HepG2 (cell line): Measurements from ENCODE around the gene MTA2. TPM values are rescaled to one million over a fixed set of nuclear protein-coding genes. Genes with fewer than 3 reads are reported as not detected.
A peak's percentile ranks its signal among the peaks of the same experiment; 100 is the strongest.

ENCODE experiments used
- ARNTL ChIP-seq: sonication (generic); formaldehyde crosslinking; IDR thresholded peaks from 2 replicates; pipeline ENCODE4 v1.4.0; 2020; ENCODE audit warnings: mild to moderate bottlenecking, missing genetic modification reagents
- ATF7 ChIP-seq, 2 experiments: fragments of 450-650 bp in 1 of 2; sonication (generic) in 1 of 2; formaldehyde crosslinking in 1 of 2; IDR thresholded peaks; 2 replicates each; pipeline versions ENCODE4 v1.4.0 to v1.6.1; 2016 to 2020; ENCODE audit warnings: antibody characterized with exemption in 1 of 2, mild to moderate bottlenecking in 1 of 2, missing genetic modification reagents in 1 of 2
- DPF2 ChIP-seq: sonication (generic); formaldehyde crosslinking; IDR thresholded peaks from 2 replicates; pipeline ENCODE4 v1.4.0; 2020; ENCODE audit warnings: mild to moderate bottlenecking, low read depth, missing genetic modification reagents, borderline replicate concordance
- ELF4 ChIP-seq: sonication (generic); formaldehyde crosslinking; IDR thresholded peaks from 2 replicates; pipeline ENCODE4 v1.5.0; 2020; ENCODE audit warnings: missing genetic modification reagents, mild to moderate bottlenecking, moderate library complexity, borderline replicate concordance
- EZH2 ChIP-seq: conservative IDR thresholded peaks from 2 replicates; pipeline ENCODE4 v1.6.1; 2012; ENCODE audit warnings: mild to moderate bottlenecking, low read depth, low read length, moderate library complexity
- FOXM1 ChIP-seq: sonication (generic); formaldehyde crosslinking; IDR thresholded peaks from 2 replicates; pipeline ENCODE4 v1.5.0; 2020; ENCODE audit warnings: missing genetic modification reagents
- HES4 ChIP-seq: sonication (generic); formaldehyde crosslinking; IDR thresholded peaks from 2 replicates; pipeline ENCODE4 v1.9.0; 2021; ENCODE audit warnings: mild to moderate bottlenecking, missing genetic modification reagents, borderline replicate concordance
- HIVEP1 ChIP-seq: sonication (generic); formaldehyde crosslinking; IDR thresholded peaks from 2 replicates; pipeline ENCODE4 v1.4.0; 2020; ENCODE audit warnings: mild to moderate bottlenecking, missing genetic modification reagents
- HNRNPL ChIP-seq: fragments of 200-400 bp; formaldehyde crosslinking; IDR thresholded peaks from 2 replicates; pipeline ENCODE4 v1.6.1; 2017; ENCODE audit warnings: mild to moderate bottlenecking, low read depth, low read length
- KLF11 ChIP-seq: IDR thresholded peaks from 2 replicates; pipeline ENCODE4 v1.6.1; 2016; ENCODE audit warnings: missing compliant biosample characterization
- KLF6 ChIP-seq: IDR thresholded peaks from 2 replicates; pipeline ENCODE4 v1.8.0; 2016; ENCODE audit warnings: missing biosample characterization, missing genetic modification reagents
- KLF9 ChIP-seq: IDR thresholded peaks from 2 replicates; pipeline ENCODE4 v1.6.1; 2016; ENCODE audit warnings: low read depth
- LCORL ChIP-seq, 2 experiments: fragments of 450-650 bp in 1 of 2; sonication (generic) in 1 of 2; formaldehyde crosslinking in 1 of 2; IDR thresholded peaks; 2 replicates each; pipeline versions ENCODE4 v1.5.0 to v1.6.1; 2017 to 2020; ENCODE audit warnings: antibody characterized with exemption in 1 of 2, missing genetic modification reagents in 1 of 2
- PAF1 ChIP-seq: IDR thresholded peaks from 2 replicates; pipeline ENCODE4 v1.6.1; 2016; ENCODE audit warnings: missing genetic modification reagents, missing compliant biosample characterization
- POGK ChIP-seq: sonication (generic); formaldehyde crosslinking; conservative IDR thresholded peaks from 2 replicates; pipeline ENCODE4 v1.8.0; 2022; ENCODE audit warnings: mild to moderate bottlenecking, moderate library complexity, missing genetic modification reagents
- RXRA ChIP-seq: sonication (generic); formaldehyde crosslinking; IDR thresholded peaks from 2 replicates; pipeline ENCODE4 v1.5.1; 2020; ENCODE audit warnings: missing genetic modification reagents
- SALL1 ChIP-seq: sonication (generic); formaldehyde crosslinking; IDR thresholded peaks from 2 replicates; pipeline ENCODE4 v1.8.0; 2022; ENCODE audit warnings: mild to moderate bottlenecking, missing genetic modification reagents
- SKI ChIP-seq: fragments of 450-650 bp; IDR thresholded peaks from one replicate; pipeline ENCODE4 v1.6.1; 2018; ENCODE audit warnings: mild to moderate bottlenecking; ENCODE audit not compliant: partially characterized antibody
- ZBTB37 ChIP-seq: sonication (generic); formaldehyde crosslinking; IDR thresholded peaks from 2 replicates; pipeline ENCODE4 v1.4.0; 2020; ENCODE audit warnings: mild to moderate bottlenecking, missing genetic modification reagents
- ZC3H13 ChIP-seq: sonication (generic); formaldehyde crosslinking; IDR thresholded peaks from 2 replicates; pipeline ENCODE4 v1.8.1; 2023; ENCODE audit warnings: mild to moderate bottlenecking, missing genetic modification reagents, moderate library complexity
- ZC3H4 ChIP-seq: sonication (generic); formaldehyde crosslinking; IDR thresholded peaks from 2 replicates; pipeline ENCODE4 v1.4.0; 2020; ENCODE audit warnings: missing genetic modification reagents, borderline replicate concordance
- ZMAT5 ChIP-seq: sonication (generic); formaldehyde crosslinking; IDR thresholded peaks from 2 replicates; pipeline ENCODE4 v1.5.0; 2020; ENCODE audit warnings: mild to moderate bottlenecking, low read depth, missing genetic modification reagents, borderline replicate concordance
- ZMYM4 ChIP-seq: sonication (generic); formaldehyde crosslinking; IDR thresholded peaks from 2 replicates; pipeline ENCODE4 v1.8.1; 2023; ENCODE audit warnings: mild to moderate bottlenecking, missing genetic modification reagents
- ZNF124 ChIP-seq: sonication (generic); formaldehyde crosslinking; IDR thresholded peaks from 2 replicates; pipeline ENCODE4 v1.4.0; 2020; ENCODE audit warnings: missing genetic modification reagents
- ZNF326 ChIP-seq: sonication (generic); formaldehyde crosslinking; IDR thresholded peaks from 2 replicates; pipeline ENCODE4 v1.4.0; 2020; ENCODE audit warnings: missing genetic modification reagents, borderline replicate concordance
- ZNF383 ChIP-seq: sonication (generic); formaldehyde crosslinking; IDR thresholded peaks from 2 replicates; pipeline ENCODE4 v1.4.0; 2020; ENCODE audit warnings: missing genetic modification reagents, mild to moderate bottlenecking, borderline replicate concordance
- ZNF557 ChIP-seq: sonication (generic); formaldehyde crosslinking; IDR thresholded peaks from 2 replicates; pipeline ENCODE4 v1.4.0; 2020; ENCODE audit warnings: missing genetic modification reagents
- ZNF773 ChIP-seq: sonication (generic); formaldehyde crosslinking; IDR thresholded peaks from 2 replicates; pipeline ENCODE4 v1.4.0; 2020; ENCODE audit warnings: missing genetic modification reagents, borderline replicate concordance
- ZNF883 ChIP-seq: sonication (generic); formaldehyde crosslinking; IDR thresholded peaks from 2 replicates; pipeline ENCODE4 v1.5.1; 2020; ENCODE audit warnings: mild to moderate bottlenecking, missing genetic modification reagents; ENCODE audit errors: not compliant biosample characterization
- polyA plus RNA-seq, 8 experiments: library from polyadenylated mRNA; depleted of rRNA in 3 of 8; stranded (reverse) in 7 of 8; unstranded in 1 of 8; fragments of >200 nt; fragmentation: Illumina TruSeq in 4 of 8; extraction: Trizol in 4 of 8; gene quantifications; 2 replicates each; pipeline versions ENCODE4 v1.2.1 to v1.2.3, GENCODE V29; 2011 to 2016; ENCODE audit warnings: low read depth in 4 of 8, missing spikeins in 1 of 8, mixed read lengths in 1 of 8; ENCODE audit not compliant: insufficient read depth in 1 of 8
- total RNA-seq, 5 experiments: library from RNA; depleted of rRNA; stranded (reverse); fragments of >200 nt; fragmentation: Illumina TruSeq; extraction: Trizol; gene quantifications; 2 replicates each; pipeline ENCODE4 v1.2.3, GENCODE V29; 2016; ENCODE audit warnings: low read depth in 1 of 5
- TF ChIP-seq, protein P1 (sequence below): sonication (generic); formaldehyde crosslinking; IDR thresholded peaks from 2 replicates; pipeline ENCODE4 v1.4.0; 2020; ENCODE audit warnings: missing genetic modification reagents

The MTA2 gene
- total and polyA plus RNA-seq, 2 of the 13 experiments (the other 11 are each of a cell fraction or from before 2014, with no cell fraction given), result 14.0 to 70.0 TPM

DNA sequence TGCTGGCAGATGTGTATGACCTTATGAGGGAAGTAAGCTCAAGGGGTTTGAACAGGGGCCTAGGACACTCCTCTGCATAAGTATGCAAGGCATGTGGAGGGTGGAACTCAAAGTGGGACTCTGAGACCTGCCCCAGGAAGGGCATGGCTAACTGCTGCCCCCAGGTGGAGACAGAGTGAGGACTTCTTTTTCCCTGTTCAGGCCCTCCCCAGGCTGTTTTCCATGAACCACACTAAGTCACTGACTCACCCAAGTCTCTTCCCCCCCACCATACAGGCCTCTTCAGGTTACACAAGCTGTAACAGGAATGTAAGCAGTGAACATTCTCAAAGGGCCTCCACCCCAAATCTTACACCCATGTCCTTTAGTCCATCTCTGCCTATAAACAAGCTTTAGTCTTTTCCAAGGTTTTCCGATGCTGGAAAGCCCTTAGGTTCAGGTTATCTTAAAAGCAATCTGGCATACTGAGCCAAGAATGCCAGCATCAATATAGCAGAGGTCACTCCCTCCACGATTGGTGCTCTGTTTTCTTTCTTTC, 41.0 kb downstream of the MTA2 start (continued):
- no peak for TF ChIP-seq ZNF883 (CRISPR knock-in tag)
- no peak for TF ChIP-seq EZH2
- TF ChIP-seq HIVEP1 (CRISPR knock-in tag), result no peak
- no peak for TF ChIP-seq LCORL (IDR thresholded peaks at IDR 0.05)
- TF ChIP-seq LCORL (CRISPR knock-in tag; IDR thresholded peaks at IDR 0.05), result peak; percentile 88
- TF ChIP-seq POGK (CRISPR knock-in tag), result no peak
- no peak for TF ChIP-seq FOXM1 (CRISPR knock-in tag)
- TF ChIP-seq ZBTB37, result no peak
- no peak for TF ChIP-seq PAF1 (CRISPR knock-in tag)
- no peak for TF ChIP-seq ATF7 (IDR thresholded peaks at IDR 0.05)
- TF ChIP-seq ATF7 (CRISPR knock-in tag; IDR thresholded peaks at IDR 0.05), result no peak
- TF ChIP-seq ELF4 (CRISPR knock-in tag), result no peak
- TF ChIP-seq SKI, result no peak
- no peak; the same call in 1 of the 2 replicates for TF ChIP-seq ZMYM4
- no peak for TF ChIP-seq HNRNPL
- TF ChIP-seq, protein P1, sequence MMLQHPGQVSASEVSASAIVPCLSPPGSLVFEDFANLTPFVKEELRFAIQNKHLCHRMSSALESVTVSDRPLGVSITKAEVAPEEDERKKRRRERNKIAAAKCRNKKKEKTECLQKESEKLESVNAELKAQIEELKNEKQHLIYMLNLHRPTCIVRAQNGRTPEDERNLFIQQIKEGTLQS (CRISPR knock-in tag), result no peak
- no peak for TF ChIP-seq ZMAT5 (CRISPR knock-in tag)
- TF ChIP-seq ZC3H4 (CRISPR knock-in tag), result no peak
- no peak for TF ChIP-seq ZNF557 (CRISPR knock-in tag)
- no peak for TF ChIP-seq KLF11 (CRISPR knock-in tag)
- TF ChIP-seq HES4 (CRISPR knock-in tag), result no peak
- no peak for TF ChIP-seq KLF9 (CRISPR knock-in tag)
- no peak for TF ChIP-seq ZNF124
- TF ChIP-seq RXRA (CRISPR knock-in tag), result no peak
- TF ChIP-seq ARNTL, result no peak
- no peak for TF ChIP-seq ZNF326 (CRISPR knock-in tag)
- peak; percentile 59; the same call in 1 of the 2 replicates for TF ChIP-seq SALL1
- no peak for TF ChIP-seq ZC3H13 (CRISPR knock-in tag)
- no peak for TF ChIP-seq DPF2
- TF ChIP-seq ZNF773 (CRISPR knock-in tag), result no peak
- no peak for TF ChIP-seq KLF6 (CRISPR knock-in tag)
- no peak for TF ChIP-seq ZNF383 (CRISPR knock-in tag)
